Neural progenitor cell (in vitro differentiated cells): Measurements from ENCODE around the gene DNAH14.

Experiments
- EZH2 ChIP-seq: fragments of 200-600 bp; sonication (generic); IDR thresholded peaks from 2 replicates; pipeline ENCODE4 v1.6.1; 2017; ENCODE audit warnings: antibody characterized with exemption, mild to moderate bottlenecking, moderate library complexity
- EZH2phosphoT487 ChIP-seq: fragments of 200-600 bp; sonication (generic); IDR thresholded peaks from 2 replicates; pipeline ENCODE4 v1.6.1; 2017; ENCODE audit warnings: antibody characterized with exemption
- TF ChIP-seq, protein P1 (sequence below): fragments of 200-600 bp; sonication (generic); IDR thresholded peaks from 2 replicates; pipeline ENCODE4 v1.5.1; 2017; ENCODE audit warnings: antibody characterized with exemption, mild to moderate bottlenecking

DNA sequence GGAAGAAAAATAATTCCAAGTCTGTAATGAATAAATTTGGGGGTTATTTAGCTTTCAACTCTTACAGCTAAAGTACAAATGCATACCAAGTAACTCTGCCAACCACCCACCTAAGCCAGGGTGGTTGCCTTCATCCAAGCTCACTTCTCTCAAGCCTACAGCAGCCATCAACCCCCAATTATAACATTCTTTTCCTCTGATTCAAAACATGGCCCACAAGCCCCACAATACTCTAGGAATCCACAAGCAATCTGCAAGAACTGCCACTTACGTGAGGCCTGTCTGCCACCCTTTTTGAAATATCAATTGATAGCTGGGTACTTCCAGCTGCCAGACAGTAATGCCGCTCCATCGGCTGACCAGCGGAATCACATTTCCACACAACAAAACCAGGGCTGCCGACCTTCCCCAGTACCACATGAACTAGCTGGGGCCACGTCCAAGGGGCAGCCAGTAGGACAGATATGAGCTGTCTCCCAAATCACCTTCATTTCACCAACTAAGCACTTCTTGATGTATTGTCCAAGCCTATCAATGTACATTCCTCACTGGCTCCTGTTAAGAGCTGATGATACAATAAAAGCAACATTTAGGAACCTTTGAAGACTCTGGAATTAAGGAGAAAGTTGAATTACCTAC lies 495.2 kb downstream of the DNAH14 start:
- TF ChIP-seq, protein P1, sequence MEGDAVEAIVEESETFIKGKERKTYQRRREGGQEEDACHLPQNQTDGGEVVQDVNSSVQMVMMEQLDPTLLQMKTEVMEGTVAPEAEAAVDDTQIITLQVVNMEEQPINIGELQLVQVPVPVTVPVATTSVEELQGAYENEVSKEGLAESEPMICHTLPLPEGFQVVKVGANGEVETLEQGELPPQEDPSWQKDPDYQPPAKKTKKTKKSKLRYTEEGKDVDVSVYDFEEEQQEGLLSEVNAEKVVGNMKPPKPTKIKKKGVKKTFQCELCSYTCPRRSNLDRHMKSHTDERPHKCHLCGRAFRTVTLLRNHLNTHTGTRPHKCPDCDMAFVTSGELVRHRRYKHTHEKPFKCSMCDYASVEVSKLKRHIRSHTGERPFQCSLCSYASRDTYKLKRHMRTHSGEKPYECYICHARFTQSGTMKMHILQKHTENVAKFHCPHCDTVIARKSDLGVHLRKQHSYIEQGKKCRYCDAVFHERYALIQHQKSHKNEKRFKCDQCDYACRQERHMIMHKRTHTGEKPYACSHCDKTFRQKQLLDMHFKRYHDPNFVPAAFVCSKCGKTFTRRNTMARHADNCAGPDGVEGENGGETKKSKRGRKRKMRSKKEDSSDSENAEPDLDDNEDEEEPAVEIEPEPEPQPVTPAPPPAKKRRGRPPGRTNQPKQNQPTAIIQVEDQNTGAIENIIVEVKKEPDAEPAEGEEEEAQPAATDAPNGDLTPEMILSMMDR, result no peak
- TF ChIP-seq EZH2 (no peak), EZH2phosphoT487 (no peak)
